HG03196 (cell line): ENCODE measurements around the gene ASTN2.
"Not testable (repeated sequence)": the region's sequence is repeated elsewhere in the genome, so short reads cannot be mapped to it uniquely, and the experiment has no call there.

Source experiments
- ATAC-seq: cut with Tn5 transposase; IDR thresholded peaks from one replicate; pipeline ENCODE4 v1.9.1; 2021; ENCODE audit not compliant: unreplicated experiment

ASTN2 gene

GRCh38 chr9:116939614-116940013 lies 475.2 kb downstream of the ASTN2 start:
- ATAC-seq, result no peak

GRCh38 chr9:116939161-116939560 lies 475.7 kb downstream of the ASTN2 start:
- ATAC-seq, result no peak

DNA sequence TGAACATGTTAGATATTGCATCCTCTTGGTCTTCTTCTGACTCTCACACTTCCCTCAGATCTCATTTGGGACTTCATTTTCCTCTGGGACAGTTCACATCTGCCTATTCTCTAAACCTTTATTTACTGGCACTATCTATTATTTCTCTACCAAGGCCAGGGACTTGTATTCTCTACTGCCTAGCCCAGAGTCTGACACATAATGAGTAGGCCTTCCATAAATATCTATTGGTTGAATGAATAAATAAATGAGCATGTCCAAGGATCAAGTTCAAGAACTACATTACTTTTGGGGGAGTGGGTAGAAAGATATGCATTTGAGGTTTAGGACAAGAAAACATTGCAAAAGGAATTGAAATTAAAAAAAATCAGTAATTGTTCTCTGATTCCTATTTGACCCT lies 477.5 kb downstream of the ASTN2 start:
- ATAC-seq, result no peak

DNA sequence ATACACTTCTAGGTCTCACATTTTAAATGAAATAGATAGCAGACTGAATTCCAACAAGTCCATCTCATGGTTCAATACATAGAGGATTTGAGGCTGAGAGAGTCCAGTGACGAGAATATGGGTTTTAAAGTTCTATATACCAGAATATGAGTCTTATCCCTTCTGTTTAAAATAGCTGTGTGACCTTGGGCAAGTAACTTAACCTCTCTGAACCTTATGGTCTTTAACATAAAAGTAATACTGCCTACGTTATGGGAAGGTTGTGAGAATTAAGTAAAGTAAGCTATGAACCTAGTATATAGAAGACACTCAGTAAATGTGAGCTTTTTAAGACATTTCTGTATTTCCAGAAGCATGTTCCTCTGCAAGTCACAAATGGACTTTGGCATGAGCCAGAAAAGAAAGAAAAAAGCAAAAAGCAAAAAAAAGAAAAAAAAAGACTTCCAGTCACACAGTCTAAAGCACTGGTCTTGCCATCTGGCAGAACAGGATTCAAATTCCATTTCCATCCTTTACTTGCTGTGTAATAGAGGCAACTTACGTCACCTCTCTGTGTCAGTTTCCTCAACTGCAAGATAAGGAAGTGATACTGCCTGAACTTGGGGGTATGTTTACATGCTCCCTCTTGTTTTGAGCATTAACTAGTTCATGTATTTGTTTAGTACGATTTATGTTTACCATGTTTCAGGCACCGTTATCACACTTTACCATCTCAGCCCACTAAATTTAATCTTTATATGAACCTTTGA lies 479.5 kb downstream of the ASTN2 start:
- ATAC-seq, result no peak

DNA sequence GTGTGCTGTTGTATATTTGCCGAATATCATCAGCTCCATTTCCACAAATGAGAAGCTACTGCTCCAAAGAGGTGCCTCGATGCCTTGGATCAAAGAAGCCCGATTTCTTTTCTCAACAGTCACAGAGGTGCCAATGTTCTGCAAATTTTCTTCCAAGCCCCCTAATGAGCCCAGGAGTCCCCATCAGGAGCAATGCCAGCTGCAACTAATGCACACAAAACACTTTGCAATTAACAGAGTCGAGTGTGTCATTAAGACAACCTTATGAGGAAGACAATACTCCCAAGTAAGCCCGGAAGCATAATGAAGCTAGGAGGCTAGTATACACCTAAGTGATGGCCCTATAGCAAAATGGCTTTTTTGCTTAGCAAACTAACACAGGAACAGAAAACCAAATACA lies 480.7 kb downstream of the ASTN2 start:
- no peak for ATAC-seq

GRCh38 chr9:116933251-116933650 lies 481.6 kb downstream of the ASTN2 start:
- no peak for ATAC-seq

GRCh38 chr9:116929621-116930020 lies 485.2 kb downstream of the ASTN2 start:
- ATAC-seq, result no peak

GRCh38 chr9:116928884-116929283 lies 486.0 kb downstream of the ASTN2 start:
- no peak for ATAC-seq

GRCh38 chr9:116928289-116928688 lies 486.6 kb downstream of the ASTN2 start:
- no peak for ATAC-seq

- no peak for ATAC-seq
Observed at GRCh38 chr9:116927726-116928125, 487.1 kb downstream of the ASTN2 start.

- ATAC-seq, result no peak
Observed at GRCh38 chr9:116925121-116925520, 489.7 kb downstream of the ASTN2 start.

DNA sequence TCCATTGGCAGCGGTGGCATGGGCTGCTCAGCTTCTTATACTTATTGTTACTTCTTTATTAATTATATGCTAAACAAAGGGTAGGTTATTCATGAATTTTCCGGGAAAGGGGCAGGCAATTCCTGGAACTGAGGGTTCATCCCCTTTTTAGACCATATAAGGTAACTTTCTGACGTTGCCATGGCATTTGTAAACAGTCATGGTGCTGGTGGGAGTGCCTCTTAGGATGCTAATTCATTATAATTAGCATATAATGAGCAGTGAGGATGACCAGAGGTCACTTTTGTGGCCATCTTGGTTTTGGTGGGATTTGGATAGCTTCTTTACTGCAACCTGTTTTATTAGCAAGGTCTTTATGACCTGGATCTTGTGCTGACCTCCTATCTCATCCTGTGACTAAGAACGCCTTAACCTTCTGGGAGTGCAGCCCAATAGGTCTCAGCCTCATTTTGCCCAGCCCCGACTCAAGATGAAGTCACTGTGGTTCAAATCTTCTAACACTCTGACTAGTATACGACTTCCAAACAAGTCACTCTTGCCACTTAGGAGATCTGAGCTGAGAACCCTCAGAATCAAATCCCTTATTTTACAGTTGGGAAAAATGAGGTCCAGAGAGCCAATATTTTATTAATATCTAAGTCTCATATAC lies 490.3 kb downstream of the ASTN2 start:
- no peak for ATAC-seq

- not testable (repeated sequence) for ATAC-seq
Observed at GRCh38 chr9:116917895-116918508, 496.9 kb downstream of the ASTN2 start.

- no peak for ATAC-seq
Observed at GRCh38 chr9:116913536-116913935, 501.3 kb downstream of the ASTN2 start.

GRCh38 chr9:116910201-116910600 lies 504.7 kb downstream of the ASTN2 start:
- no peak for ATAC-seq

DNA sequence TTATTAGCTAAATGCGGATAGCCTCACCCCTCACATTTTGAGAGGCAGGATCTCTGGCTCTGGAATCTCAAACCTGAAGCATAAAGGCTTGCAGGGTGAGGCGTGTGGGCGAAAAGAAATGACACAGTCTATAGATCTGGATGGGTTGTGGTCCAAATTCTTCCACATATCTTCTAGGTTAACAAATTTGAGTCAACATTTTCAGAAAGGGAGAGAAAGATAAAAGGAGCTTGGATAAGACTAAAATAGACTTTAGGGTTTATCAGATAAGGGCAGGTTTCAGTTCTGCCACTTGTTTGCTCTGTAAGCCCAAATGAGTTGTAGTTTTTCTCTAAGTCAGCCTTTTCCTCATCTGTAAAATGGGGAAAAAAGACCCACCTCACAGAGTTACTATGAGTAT lies 506.9 kb downstream of the ASTN2 start:
- ATAC-seq, result no peak

- no peak for ATAC-seq
Observed at GRCh38 chr9:116905171-116905588, 509.7 kb downstream of the ASTN2 start.

DNA sequence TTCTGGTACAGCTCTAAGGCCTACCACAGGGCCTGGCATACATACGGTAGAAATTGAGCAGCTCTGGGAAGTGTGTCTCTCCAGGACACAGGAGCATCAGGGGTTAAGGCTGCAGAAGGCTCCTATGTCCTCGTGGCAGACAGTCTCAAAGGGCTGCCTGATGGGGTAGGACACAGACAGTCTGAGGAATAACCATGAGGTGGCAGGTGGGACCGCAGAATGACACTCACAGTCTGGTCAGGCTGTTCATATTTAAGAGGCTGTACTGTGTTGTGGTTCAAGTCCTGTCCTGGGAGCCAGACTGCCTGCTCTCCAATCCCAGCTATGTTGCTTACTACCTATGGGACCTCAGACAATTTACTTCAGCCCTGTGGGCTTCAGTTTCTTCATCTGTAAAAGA lies 510.7 kb downstream of the ASTN2 start:
- ATAC-seq, result no peak

GRCh38 chr9:116901260-116901659 lies 513.6 kb downstream of the ASTN2 start:
- ATAC-seq, result no peak

DNA sequence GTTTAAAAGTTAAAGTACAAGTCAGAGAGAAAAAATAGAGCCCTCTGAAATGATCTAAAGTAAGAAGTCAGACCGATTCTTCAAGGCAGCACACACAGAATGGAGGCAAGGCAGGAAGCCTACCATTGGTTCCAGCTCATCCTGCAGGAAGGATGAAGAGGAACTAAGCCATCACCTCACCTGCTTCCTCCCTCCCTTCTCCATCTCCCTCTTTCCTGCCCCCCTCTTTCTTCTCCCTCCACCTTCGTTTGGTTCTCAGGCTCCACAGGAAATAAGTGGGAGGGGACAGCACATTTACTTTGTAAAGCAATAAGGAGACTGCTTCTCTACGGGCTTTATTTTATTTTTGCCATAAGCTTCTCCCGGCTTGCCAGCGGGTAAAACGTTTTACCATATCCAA lies 514.3 kb downstream of the ASTN2 start:
- no peak for ATAC-seq

GRCh38 chr9:116900007-116900367 lies 514.9 kb downstream of the ASTN2 start:
- ATAC-seq, result no peak

GRCh38 chr9:116899337-116900006 lies 515.4 kb downstream of the ASTN2 start:
- ATAC-seq, result no peak
